LNCaP clone FGC (cell line): ENCODE results near the gene LNX2.

Experiments
- DNase-seq: peaks from one replicate; pipeline ENCODE4 v3.0.0-alpha.2; 2011; ENCODE audit warnings: low read depth
- H3K4me3 ChIP-seq: 2 replicates; pipeline ENCODE4 v1.5.1; 2011; ENCODE audit warnings: mild to moderate bottlenecking, low read depth, low read length, control low read depth
- CTCF ChIP-seq: IDR thresholded peaks from 2 replicates; pipeline ENCODE4 v1.5.1; 2012; ENCODE audit warnings: mild to moderate bottlenecking; ENCODE audit not compliant: control insufficient read depth, insufficient read depth; ENCODE audit errors: extremely low read depth

LNX2 gene

GRCh38 chr13:27620377-27621115 is at the start of gene LNX2:
Gene LNX2, minus strand, starts transcription at chr13:27620529. Its CDS starts 38,826 bp downstream, at chr13:27581703.
- H3K4me3 ChIP-seq, result peak within 1 kb of the TSS; percentile 85
- DNase-seq, result peak; percentile 81
- no peak for TF ChIP-seq CTCF

DNA sequence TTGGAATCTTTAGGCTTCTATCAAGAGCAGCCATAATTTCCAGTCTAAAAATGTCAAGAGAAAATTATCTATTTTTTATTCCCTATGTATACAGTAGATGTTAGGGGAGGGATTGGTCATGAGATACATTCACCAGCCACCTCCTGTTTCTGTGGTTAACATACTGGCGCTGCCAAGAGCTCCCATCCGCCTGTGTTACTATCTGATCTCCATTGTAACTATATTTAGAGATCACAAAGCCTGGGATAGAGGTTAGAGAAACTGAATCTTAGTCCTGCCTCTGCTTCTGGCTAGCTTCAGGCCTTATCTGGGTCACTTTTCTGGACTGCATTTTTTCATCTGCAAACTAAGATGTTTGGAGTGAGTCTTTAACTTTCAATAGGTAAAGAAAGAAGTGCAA is 47.6 kb upstream of the LNX2 start:
- no peak for DNase-seq
- TF ChIP-seq CTCF, result no peak
- H3K4me3 ChIP-seq, result no peak overlapping the region

- no peak for DNase-seq
- no peak overlapping the region for H3K4me3 ChIP-seq
- TF ChIP-seq CTCF, result no peak
Observed at GRCh38 chr13:27666951-27667350, 46.6 kb upstream of the LNX2 start.

DNA sequence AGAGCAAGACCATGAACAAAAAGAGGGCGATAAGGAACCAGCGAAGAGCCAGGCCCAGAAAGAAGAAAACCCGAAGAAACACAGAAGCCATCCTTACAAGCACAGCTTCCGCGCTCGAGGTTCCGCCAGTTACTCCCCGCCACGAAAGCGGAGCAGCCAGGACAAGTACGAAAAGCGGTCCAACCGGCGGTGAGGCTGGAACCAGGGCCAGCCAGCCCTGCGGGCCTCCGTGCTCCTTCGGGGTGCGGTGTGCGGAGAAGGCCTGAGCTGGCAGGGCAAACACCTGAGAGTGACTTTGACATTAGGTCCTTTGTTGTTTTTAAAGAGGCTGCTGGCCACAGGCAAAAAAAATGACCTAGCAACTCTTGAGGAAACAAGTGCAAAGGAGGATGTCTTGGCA is 45.4 kb upstream of the LNX2 start:
- DNase-seq, result no peak
- H3K4me3 ChIP-seq, result no peak overlapping the region
- no peak for TF ChIP-seq CTCF

DNA sequence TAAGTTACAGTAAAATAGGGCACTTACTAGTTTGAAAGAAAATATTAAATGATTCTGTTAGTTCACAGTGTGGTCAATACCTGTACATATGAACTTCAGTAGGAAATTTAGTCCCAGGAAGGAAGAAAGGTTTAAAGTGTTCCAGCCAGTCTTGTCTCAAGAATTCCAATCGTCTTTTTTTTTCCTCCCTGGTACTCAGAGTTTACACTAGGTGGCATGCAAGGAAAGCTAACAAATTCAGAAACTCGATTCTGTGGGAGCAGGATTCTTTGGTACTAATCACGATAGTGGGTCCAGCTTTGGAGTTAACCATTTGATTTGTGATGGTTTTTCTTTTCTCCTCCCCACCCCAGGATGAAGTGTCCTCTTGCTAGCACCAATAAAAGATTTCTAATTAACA is 45.0 kb upstream of the LNX2 start:
- H3K4me3 ChIP-seq, result no peak overlapping the region
- TF ChIP-seq CTCF, result peak; percentile 47
- no peak for DNase-seq

GRCh38 chr13:27663947-27664346 is 43.6 kb upstream of the LNX2 start:
- no peak for DNase-seq
- no peak overlapping the region for H3K4me3 ChIP-seq

More at GRCh38 chr13:27663947-27664346, 43.6 kb upstream of the LNX2 start:
- no peak for TF ChIP-seq CTCF
